ENCODE results near the gene DESI2.
"Not testable (repeated sequence)": the region's sequence is repeated elsewhere in the genome, so short reads cannot be mapped to it uniquely, and the experiment has no call there.

Gene DESI2

DNA sequence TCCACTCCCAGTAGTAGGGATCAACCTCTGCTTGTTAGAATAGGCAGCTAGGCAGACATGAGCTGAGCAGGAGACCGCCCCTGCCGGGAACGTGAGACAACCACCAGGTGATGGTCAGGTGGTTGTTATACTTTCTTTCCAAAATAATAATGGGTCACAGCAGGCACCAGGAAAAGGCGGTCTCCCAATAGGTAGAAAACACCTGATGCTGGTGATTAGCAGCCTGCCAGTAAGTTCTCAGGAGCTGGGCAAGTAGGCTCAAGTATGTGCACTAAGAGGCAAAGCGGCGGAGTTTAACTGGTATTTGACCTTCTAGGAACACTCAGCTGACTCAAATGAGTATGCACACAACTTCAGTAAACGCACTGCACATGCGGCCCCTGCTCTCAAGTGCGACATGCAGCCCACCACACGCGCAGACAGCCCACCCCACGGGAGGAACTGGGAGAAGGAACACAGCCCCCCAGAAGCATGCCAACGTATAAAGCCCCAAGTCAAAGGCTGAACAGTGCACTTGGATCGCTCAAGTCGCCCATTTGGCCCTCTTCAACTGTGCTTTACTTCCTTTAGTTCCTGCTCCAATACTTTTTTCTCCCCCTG lies 80.0 kb downstream of the DESI2 start:
- Histone ChIP-seq H3K14ac (ENCODE audit: low read length in 2 of 2) (no peak overlapping the region), H3K27ac (ENCODE audit: low read length, poor library complexity, severe bottlenecking) (no peak overlapping the region), H2AFZ (ENCODE audit: low read depth, low read length) (no peak overlapping the region), H2AK5ac (ENCODE audit: low read length, severe bottlenecking) (no peak overlapping the region), H2BK5ac (ENCODE audit: low read depth, low read length, poor library complexity, severe bottlenecking) (no peak overlapping the region), H3K79me1 (replicated peaks; ENCODE audit: low read length, poor library complexity, severe bottlenecking) (no peaks in the 10 kb centered on the region), H3K4me2 (ENCODE audit: low read length, poor library complexity, severe bottlenecking) (no peak overlapping the region), H4K91ac (ENCODE audit: low read length) (no peak overlapping the region), H3K4me3 (ENCODE audit: insufficient read depth in 1 of 2, low read depth in 1 of 2, low read length in 2 of 2) (no peak overlapping the region), H3K4ac (ENCODE audit: low read depth in 1 of 2, low read length in 2 of 2) (no peak overlapping the region), H2BK15ac (ENCODE audit: low read depth, poor library complexity, severe bottlenecking) (no peak overlapping the region), H2BK12ac (ENCODE audit: low read length in 2 of 2) (no peak overlapping the region), H3K9ac (ENCODE audit: low read length) (no peak overlapping the region), H3K27me3 (ENCODE audit: control insufficient read depth in 1 of 2, insufficient read depth in 1 of 2, low read length in 2 of 2) (peaks cover 0 to 4% of the 10 kb centered on the region in 2 experiments), H3K18ac (ENCODE audit: low read depth in 1 of 2, low read length in 2 of 2) (no peak overlapping the region), H3K9me3 (ENCODE audit: control insufficient read depth, low read length) (peaks cover 10% of the 10 kb centered on the region), H4K8ac (ENCODE audit: low read length) (no peak overlapping the region), H3K23ac (ENCODE audit: low read length in 2 of 2) (no peak overlapping the region), H2BK120ac (ENCODE audit: low read depth, low read length) (no peak overlapping the region), H3K4me1 (ENCODE audit: control insufficient read depth, insufficient read depth, low read depth, low read length) (peaks cover 8% of the 10 kb centered on the region), H3K36me3 (ENCODE audit: control insufficient read depth in 1 of 2, insufficient read depth in 2 of 2, low read depth in 1 of 2, low read length in 2 of 2) (no peaks in the 10 kb centered on the region)
- DNase-seq: no peak
- WGBS: 97% methylated on average over 15 of the region's 15 CpGs

DNA sequence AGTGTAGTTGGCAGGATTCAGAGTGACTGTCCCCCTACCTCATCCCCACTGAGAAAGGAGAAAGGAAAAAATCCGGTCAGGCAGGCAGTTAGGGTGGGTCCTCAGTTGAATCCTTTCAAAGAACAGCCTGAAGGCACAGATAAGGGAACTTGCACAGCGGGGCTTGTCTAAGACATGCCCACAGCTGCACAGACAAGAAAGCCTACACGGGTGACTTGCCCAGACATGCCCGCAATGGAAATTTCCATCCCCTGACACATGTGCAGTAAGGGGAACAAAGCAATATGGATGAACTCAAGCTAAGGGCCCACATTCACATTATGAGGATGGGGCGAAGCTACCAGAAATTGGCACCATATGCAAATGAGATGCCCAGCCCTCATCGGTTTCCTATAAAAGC lies 82.5 kb downstream of the DESI2 start:
- H2BK12ac ChIP-seq (ENCODE audit: low read length in 2 of 2): no peak overlapping the region
- peak overlapping the region; percentile 18 for H4K91ac ChIP-seq (ENCODE audit: low read length)
- H3K4me2 ChIP-seq (ENCODE audit: low read length, poor library complexity, severe bottlenecking): no peak overlapping the region
- H3K4ac ChIP-seq (ENCODE audit: low read depth in 1 of 2, low read length in 2 of 2): no peak overlapping the region
- H2AFZ ChIP-seq (ENCODE audit: low read depth, low read length): no peak overlapping the region
- H4K8ac ChIP-seq (ENCODE audit: low read length): no peak overlapping the region
- H3K27ac ChIP-seq (ENCODE audit: low read length, poor library complexity, severe bottlenecking): no peak overlapping the region
- peaks cover 3% of the 10 kb centered on the region for H3K4me1 ChIP-seq (ENCODE audit: control insufficient read depth, insufficient read depth, low read depth, low read length)
- H3K23ac ChIP-seq (ENCODE audit: low read length in 2 of 2): no peak overlapping the region
- H2BK120ac ChIP-seq (ENCODE audit: low read depth, low read length): peak overlapping the region; percentile 57
- no peak overlapping the region for H2BK15ac ChIP-seq (ENCODE audit: low read depth, poor library complexity, severe bottlenecking)
- H3K9me3 ChIP-seq (ENCODE audit: control insufficient read depth, low read length): peaks cover 10% of the 10 kb centered on the region
- no peak overlapping the region for H3K4me3 ChIP-seq (ENCODE audit: insufficient read depth in 1 of 2, low read depth in 1 of 2, low read length in 2 of 2)
- no peak overlapping the region for H3K9ac ChIP-seq (ENCODE audit: low read length)
- no peak overlapping the region for H2AK5ac ChIP-seq (ENCODE audit: low read length, severe bottlenecking)
- no peaks in the 10 kb centered on the region for H3K27me3 ChIP-seq (ENCODE audit: control insufficient read depth in 1 of 2, insufficient read depth in 1 of 2, low read length in 2 of 2)
- no peaks in the 10 kb centered on the region for H3K36me3 ChIP-seq (ENCODE audit: control insufficient read depth in 1 of 2, insufficient read depth in 2 of 2, low read depth in 1 of 2, low read length in 2 of 2)
- 94% methylated on average over 6 of the region's 6 CpGs for WGBS
- no peaks in the 10 kb centered on the region for H3K79me1 ChIP-seq (replicated peaks; ENCODE audit: low read length, poor library complexity, severe bottlenecking)
- no peak for DNase-seq
- H3K14ac ChIP-seq (ENCODE audit: low read length in 2 of 2): no peak overlapping the region
- H3K18ac ChIP-seq (ENCODE audit: low read depth in 1 of 2, low read length in 2 of 2): no peak overlapping the region
- H2BK5ac ChIP-seq (ENCODE audit: low read depth, low read length, poor library complexity, severe bottlenecking): no peak overlapping the region

DNA sequence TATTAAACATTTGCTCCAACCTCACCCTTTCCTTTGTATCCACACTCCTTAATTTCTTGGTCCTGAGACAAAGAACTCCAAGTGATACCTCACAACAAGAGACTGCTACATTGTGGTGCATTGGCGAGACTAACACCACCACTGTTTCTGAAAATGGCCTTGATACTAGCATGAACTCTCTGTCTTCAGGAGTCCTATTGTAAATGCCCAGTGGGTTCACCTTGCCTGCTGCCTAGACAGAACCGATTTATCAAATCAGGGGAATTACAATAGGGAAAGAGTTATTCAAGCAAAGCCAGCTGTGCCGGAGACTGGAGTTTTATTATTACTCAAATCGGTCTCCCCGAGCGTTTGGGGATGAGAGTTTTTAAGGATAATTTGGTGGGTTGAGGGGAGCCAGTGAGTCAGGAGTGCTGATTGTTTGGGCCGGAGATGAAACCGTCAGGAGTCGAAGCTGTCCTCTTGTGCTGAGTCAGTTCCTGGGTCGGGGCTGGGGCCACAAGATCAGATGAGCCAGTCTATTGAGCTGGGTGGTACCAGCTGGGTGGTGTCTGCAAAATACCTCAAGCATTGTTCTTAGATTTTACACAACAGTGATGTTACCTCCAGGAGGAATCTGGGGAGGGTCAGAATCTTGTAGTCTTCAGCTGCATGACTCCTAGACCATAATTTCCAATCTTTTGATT lies 83.1 kb downstream of the DESI2 start:
- H3K4ac ChIP-seq (ENCODE audit: low read depth in 1 of 2, low read length in 2 of 2): no peak overlapping the region
- no peaks in the 10 kb centered on the region for H3K36me3 ChIP-seq (ENCODE audit: control insufficient read depth in 1 of 2, insufficient read depth in 2 of 2, low read depth in 1 of 2, low read length in 2 of 2)
- no peak overlapping the region for H3K4me2 ChIP-seq (ENCODE audit: low read length, poor library complexity, severe bottlenecking)
- no peak overlapping the region for H2BK15ac ChIP-seq (ENCODE audit: low read depth, poor library complexity, severe bottlenecking)
- 85% methylated on average over 10 of the region's 10 CpGs for WGBS
- H4K91ac ChIP-seq (ENCODE audit: low read length): no peak overlapping the region
- no peak overlapping the region for H3K14ac ChIP-seq (ENCODE audit: low read length in 2 of 2)
- H2BK12ac ChIP-seq (ENCODE audit: low read length in 2 of 2): peak overlapping the region in 1 of 2 experiments; percentile 54
- no peak overlapping the region for H4K8ac ChIP-seq (ENCODE audit: low read length)
- no peak for DNase-seq
- H3K4me1 ChIP-seq (ENCODE audit: control insufficient read depth, insufficient read depth, low read depth, low read length): no peaks in the 10 kb centered on the region
- no peaks in the 10 kb centered on the region for H3K27me3 ChIP-seq (ENCODE audit: control insufficient read depth in 1 of 2, insufficient read depth in 1 of 2, low read length in 2 of 2)
- no peak overlapping the region for H3K23ac ChIP-seq (ENCODE audit: low read length in 2 of 2)
- no peak overlapping the region for H2AK5ac ChIP-seq (ENCODE audit: low read length, severe bottlenecking)
- no peak overlapping the region for H3K9ac ChIP-seq (ENCODE audit: low read length)
- no peak overlapping the region for H3K27ac ChIP-seq (ENCODE audit: low read length, poor library complexity, severe bottlenecking)
- H3K9me3 ChIP-seq (ENCODE audit: control insufficient read depth, low read length): peaks cover 10% of the 10 kb centered on the region
- no peak overlapping the region for H2BK120ac ChIP-seq (ENCODE audit: low read depth, low read length)
- peak overlapping the region in 1 of 2 experiments; percentile 24 for H3K18ac ChIP-seq (ENCODE audit: low read depth in 1 of 2, low read length in 2 of 2)
- no peaks in the 10 kb centered on the region for H3K79me1 ChIP-seq (replicated peaks; ENCODE audit: low read length, poor library complexity, severe bottlenecking)
- H2AFZ ChIP-seq (ENCODE audit: low read depth, low read length): no peak overlapping the region
- no peak overlapping the region for H3K4me3 ChIP-seq (ENCODE audit: insufficient read depth in 1 of 2, low read depth in 1 of 2, low read length in 2 of 2)
- H2BK5ac ChIP-seq (ENCODE audit: low read depth, low read length, poor library complexity, severe bottlenecking): no peak overlapping the region

DNA sequence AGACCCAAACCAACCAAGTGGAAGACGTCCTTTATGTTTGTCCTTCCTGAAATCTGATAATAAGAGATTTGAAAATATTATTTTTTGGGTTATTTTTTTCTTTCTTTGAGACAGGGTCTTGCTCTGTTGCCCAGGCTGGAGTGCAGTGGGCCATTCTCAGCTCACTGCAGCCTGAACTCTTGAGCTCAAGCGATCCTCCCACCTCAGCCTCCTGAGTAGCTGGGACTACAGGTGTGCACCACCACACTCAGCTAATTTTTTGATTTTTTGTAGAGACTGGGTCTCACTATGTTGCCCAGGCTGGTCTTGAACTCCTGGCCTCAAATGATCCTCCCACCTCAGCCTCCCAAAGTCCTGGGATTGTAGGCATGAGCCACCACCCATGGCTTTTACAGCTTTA lies 86.2 kb downstream of the DESI2 start:
- H2BK5ac ChIP-seq (ENCODE audit: low read depth, low read length, poor library complexity, severe bottlenecking); H3K36me3 ChIP-seq (ENCODE audit: control insufficient read depth in 1 of 2, insufficient read depth in 2 of 2, low read depth in 1 of 2, low read length in 2 of 2); H4K8ac ChIP-seq (ENCODE audit: low read length); H3K18ac ChIP-seq (ENCODE audit: low read depth in 1 of 2, low read length in 2 of 2); H3K4me1 ChIP-seq (ENCODE audit: control insufficient read depth, insufficient read depth, low read depth, low read length); H2BK120ac ChIP-seq (ENCODE audit: low read depth, low read length); H2BK12ac ChIP-seq (ENCODE audit: low read length in 2 of 2); H3K4ac ChIP-seq (ENCODE audit: low read depth in 1 of 2, low read length in 2 of 2); H3K14ac ChIP-seq (ENCODE audit: low read length in 2 of 2); H2AFZ ChIP-seq (ENCODE audit: low read depth, low read length); H3K23ac ChIP-seq (ENCODE audit: low read length in 2 of 2); H3K27me3 ChIP-seq (ENCODE audit: control insufficient read depth in 1 of 2, insufficient read depth in 1 of 2, low read length in 2 of 2); H3K4me3 ChIP-seq (ENCODE audit: insufficient read depth in 1 of 2, low read depth in 1 of 2, low read length in 2 of 2); H3K27ac ChIP-seq (ENCODE audit: low read length, poor library complexity, severe bottlenecking); H3K79me1 ChIP-seq (replicated peaks; ENCODE audit: low read length, poor library complexity, severe bottlenecking); DNase-seq; H3K9ac ChIP-seq (ENCODE audit: low read length); H4K91ac ChIP-seq (ENCODE audit: low read length); H2AK5ac ChIP-seq (ENCODE audit: low read length, severe bottlenecking); H3K4me2 ChIP-seq (ENCODE audit: low read length, poor library complexity, severe bottlenecking); H2BK15ac ChIP-seq (ENCODE audit: low read depth, poor library complexity, severe bottlenecking): not testable (repeated sequence)
- 89% methylated on average over 1 of the region's 2 CpGs for WGBS
- H3K9me3 ChIP-seq (ENCODE audit: control insufficient read depth, low read length): peaks cover 10% of the 10 kb centered on the region
